Esophagus muscularis mucosa (tissue), 4 donors: Measurements from ENCODE around the gene SLC22A12.

ENCODE experiments used
- EP300 ChIP-seq: sonication (generic); formaldehyde crosslinking; IDR thresholded peaks from one replicate; pipeline ENCODE4 v1.6.1; 2017; ENCODE audit warnings: antibody characterized with exemption
- POLR2AphosphoS5 ChIP-seq, 2 donors: sonication (generic); formaldehyde crosslinking; IDR thresholded peaks; one replicate each; pipeline ENCODE4 v1.6.1; 2017; ENCODE audit warnings: antibody characterized with exemption in 2 of 2
- TF ChIP-seq, protein P1 (sequence below), 3 experiments: fragments of 200-600 bp in 2 of 3; fragments of 450-650 bp in 1 of 3; sonication (generic) in 2 of 3; IDR thresholded peaks; one replicate each; pipeline ENCODE4 v1.5.1; 2017 to 2019; ENCODE audit warnings: antibody characterized with exemption in 3 of 3, mild to moderate bottlenecking in 2 of 3, moderate library complexity in 1 of 3

DNA sequence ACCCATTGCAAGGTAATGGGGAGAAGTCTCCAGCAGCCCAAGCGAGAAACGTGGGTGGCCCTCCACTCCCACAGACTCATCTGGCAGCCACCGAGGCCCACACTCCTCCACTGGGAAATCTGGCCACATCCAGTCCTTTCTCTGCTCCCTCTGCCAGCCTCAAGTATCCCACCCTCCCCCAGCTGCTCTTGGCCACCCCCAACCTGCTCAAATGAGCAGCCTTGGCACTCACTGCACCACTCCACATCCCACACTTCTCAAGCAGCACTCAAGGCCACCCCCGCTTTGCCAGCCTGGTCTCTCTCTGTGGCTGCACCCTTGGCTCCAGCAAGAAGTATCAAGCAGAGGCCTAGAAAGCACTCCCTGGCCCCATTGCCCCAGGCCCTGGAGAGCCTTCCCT is 28.2 kb downstream of the SLC22A12 start:
- TF ChIP-seq, protein P1, sequence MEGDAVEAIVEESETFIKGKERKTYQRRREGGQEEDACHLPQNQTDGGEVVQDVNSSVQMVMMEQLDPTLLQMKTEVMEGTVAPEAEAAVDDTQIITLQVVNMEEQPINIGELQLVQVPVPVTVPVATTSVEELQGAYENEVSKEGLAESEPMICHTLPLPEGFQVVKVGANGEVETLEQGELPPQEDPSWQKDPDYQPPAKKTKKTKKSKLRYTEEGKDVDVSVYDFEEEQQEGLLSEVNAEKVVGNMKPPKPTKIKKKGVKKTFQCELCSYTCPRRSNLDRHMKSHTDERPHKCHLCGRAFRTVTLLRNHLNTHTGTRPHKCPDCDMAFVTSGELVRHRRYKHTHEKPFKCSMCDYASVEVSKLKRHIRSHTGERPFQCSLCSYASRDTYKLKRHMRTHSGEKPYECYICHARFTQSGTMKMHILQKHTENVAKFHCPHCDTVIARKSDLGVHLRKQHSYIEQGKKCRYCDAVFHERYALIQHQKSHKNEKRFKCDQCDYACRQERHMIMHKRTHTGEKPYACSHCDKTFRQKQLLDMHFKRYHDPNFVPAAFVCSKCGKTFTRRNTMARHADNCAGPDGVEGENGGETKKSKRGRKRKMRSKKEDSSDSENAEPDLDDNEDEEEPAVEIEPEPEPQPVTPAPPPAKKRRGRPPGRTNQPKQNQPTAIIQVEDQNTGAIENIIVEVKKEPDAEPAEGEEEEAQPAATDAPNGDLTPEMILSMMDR (IDR thresholded peaks at IDR 0.05): no peak
- TF ChIP-seq POLR2AphosphoS5 (IDR thresholded peaks at IDR 0.05) (no peak), EP300 (no peak)
